ENCODE results near the gene BHLHA15. TPM values are rescaled to one million over a fixed set of nuclear protein-coding genes. Genes with fewer than 3 reads are reported as not detected.

Gene BHLHA15
- total RNA-seq, 4 donors from 2014 or later: 0.81 TPM; not detected in 3

- Histone ChIP-seq H3K36me3 (peaks cover 0 to 46% of the 10 kb centered on the region in 2 donors), H3K27ac (no peak overlapping the region), H3K4me3 (no peak overlapping the region), H3K27me3 (no peaks in the 10 kb centered on the region), H3K9me3 (no peaks in the 10 kb centered on the region), H3K4me1 (no peaks in the 10 kb centered on the region)
- ATAC-seq: no peak
- WGBS, 2 donors (ENCODE audit: low coverage in 1 of 2): 86 to 90% methylated on average over 5 to 7 of the region's 16 CpGs
- TF ChIP-seq, protein P1, sequence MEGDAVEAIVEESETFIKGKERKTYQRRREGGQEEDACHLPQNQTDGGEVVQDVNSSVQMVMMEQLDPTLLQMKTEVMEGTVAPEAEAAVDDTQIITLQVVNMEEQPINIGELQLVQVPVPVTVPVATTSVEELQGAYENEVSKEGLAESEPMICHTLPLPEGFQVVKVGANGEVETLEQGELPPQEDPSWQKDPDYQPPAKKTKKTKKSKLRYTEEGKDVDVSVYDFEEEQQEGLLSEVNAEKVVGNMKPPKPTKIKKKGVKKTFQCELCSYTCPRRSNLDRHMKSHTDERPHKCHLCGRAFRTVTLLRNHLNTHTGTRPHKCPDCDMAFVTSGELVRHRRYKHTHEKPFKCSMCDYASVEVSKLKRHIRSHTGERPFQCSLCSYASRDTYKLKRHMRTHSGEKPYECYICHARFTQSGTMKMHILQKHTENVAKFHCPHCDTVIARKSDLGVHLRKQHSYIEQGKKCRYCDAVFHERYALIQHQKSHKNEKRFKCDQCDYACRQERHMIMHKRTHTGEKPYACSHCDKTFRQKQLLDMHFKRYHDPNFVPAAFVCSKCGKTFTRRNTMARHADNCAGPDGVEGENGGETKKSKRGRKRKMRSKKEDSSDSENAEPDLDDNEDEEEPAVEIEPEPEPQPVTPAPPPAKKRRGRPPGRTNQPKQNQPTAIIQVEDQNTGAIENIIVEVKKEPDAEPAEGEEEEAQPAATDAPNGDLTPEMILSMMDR (IDR thresholded peaks at IDR 0.05): no peak
- TF ChIP-seq EP300 (IDR thresholded peaks at IDR 0.05) (no peak), POLR2AphosphoS5 (IDR thresholded peaks at IDR 0.05) (no peak), POLR2A (IDR thresholded peaks at IDR 0.05) (no peak)
These were observed 32.9 kb upstream of the BHLHA15 start for GRCh38 chr7:98178321-98178720.

DNA sequence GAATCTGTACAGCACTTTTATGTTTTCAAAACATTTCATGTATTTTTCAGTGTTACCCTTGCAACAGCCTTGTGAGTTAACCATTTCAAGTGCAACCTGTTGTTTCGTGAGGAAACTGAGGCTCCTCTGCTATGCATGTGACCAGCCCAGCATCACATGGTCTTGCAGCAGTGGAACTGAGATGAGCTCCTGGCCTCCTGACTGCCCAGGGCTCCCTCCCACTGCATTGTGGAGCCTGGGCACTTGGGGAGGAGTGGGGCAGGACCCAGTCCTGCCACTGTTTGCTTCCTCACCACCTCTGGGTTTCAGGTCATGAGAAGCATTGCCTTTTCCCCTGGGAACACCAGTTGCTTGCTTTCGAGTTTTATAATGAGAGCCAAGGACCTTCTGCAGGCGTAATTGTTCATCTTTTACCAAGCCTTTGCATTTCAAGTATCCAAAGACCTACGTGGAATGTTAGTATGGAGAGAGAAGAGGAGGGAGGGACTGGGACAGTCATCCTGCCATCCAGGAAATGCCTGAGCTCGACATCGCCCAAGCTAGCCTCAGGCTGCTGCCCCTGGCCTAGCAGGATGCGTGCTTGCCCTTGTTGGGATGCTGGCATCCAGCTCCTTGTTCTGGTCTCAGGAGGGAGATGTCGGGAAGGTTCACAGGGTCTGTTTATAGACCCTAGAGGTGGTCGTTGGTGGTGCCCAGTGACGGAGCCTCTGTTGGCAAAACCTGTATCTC lies 32.3 kb upstream of the BHLHA15 start:
- Histone ChIP-seq H3K36me3 (peaks cover 0 to 46% of the 10 kb centered on the region in 2 donors), H3K27ac (no peak overlapping the region), H3K4me1 (no peaks in the 10 kb centered on the region), H3K4me3 (no peak overlapping the region), H3K9me3 (no peaks in the 10 kb centered on the region), H3K27me3 (no peaks in the 10 kb centered on the region)
- no peak for ATAC-seq
- TF ChIP-seq EP300 (IDR thresholded peaks at IDR 0.05) (no peak), POLR2AphosphoS5 (IDR thresholded peaks at IDR 0.05) (no peak), POLR2A (IDR thresholded peaks at IDR 0.05) (no peak)
- TF ChIP-seq, protein P1 (IDR thresholded peaks at IDR 0.05): no peak
- WGBS, 2 donors (ENCODE audit: low coverage in 1 of 2): 91 to 93% methylated on average over 3 to 8 of the region's 10 CpGs

GRCh38 chr7:98180751-98181150 lies 30.5 kb upstream of the BHLHA15 start:
- no peaks in the 10 kb centered on the region for H3K4me1 ChIP-seq
- 49 to 80% methylated on average over 4 to 8 of the region's 8 CpGs for WGBS, 2 donors (ENCODE audit: low coverage in 1 of 2)
- ATAC-seq: no peak

DNA sequence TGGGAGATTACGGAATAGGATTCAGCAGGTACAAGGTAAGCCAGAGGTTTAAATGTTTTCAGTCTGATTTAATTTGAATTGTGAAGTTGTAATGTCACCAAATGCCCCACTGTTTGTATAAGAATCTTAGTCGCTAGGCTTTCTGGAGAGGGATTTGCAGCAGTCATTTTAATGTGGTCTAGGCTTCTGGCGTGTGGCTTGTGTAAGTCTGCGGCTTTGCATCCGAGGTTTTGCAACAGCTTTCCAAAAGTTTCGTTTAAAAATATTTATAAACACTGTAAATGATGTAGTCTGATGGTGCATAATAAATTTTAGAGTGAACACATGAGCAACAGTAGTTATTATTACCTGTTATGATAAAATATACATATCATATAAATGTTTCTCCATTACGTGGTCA lies 26.1 kb upstream of the BHLHA15 start:
- Histone ChIP-seq H3K27ac (no peak overlapping the region), H3K9me3 (no peaks in the 10 kb centered on the region), H3K36me3 (peaks cover 0 to 23% of the 10 kb centered on the region in 2 donors), H3K27me3 (no peaks in the 10 kb centered on the region), H3K4me3 (no peak overlapping the region), H3K4me1 (peaks cover 0 to 3% (median 0%) of the 10 kb centered on the region in 3 donors)
- no peak for ATAC-seq
- TF ChIP-seq POLR2AphosphoS5 (IDR thresholded peaks at IDR 0.05) (no peak), POLR2A (IDR thresholded peaks at IDR 0.05) (no peak), EP300 (IDR thresholded peaks at IDR 0.05) (no peak)
- TF ChIP-seq, protein P1 (IDR thresholded peaks at IDR 0.05): no peak
- WGBS, 2 donors (ENCODE audit: low coverage in 1 of 2): 91 to 92% methylated on average over 7 of the region's 7 CpGs

More at GRCh38 chr7:98180751-98181150, 30.5 kb upstream of the BHLHA15 start:
- no peaks in the 10 kb centered on the region for H3K9me3 ChIP-seq
- TF ChIP-seq, protein P1 (IDR thresholded peaks at IDR 0.05): no peak
- TF ChIP-seq POLR2AphosphoS5 (IDR thresholded peaks at IDR 0.05) (no peak), POLR2A (IDR thresholded peaks at IDR 0.05) (no peak)
- H3K27me3 ChIP-seq: no peaks in the 10 kb centered on the region
- no peak overlapping the region for H3K4me3 ChIP-seq
- H3K27ac ChIP-seq: no peak overlapping the region
- peaks cover 0 to 29% of the 10 kb centered on the region in 2 donors for H3K36me3 ChIP-seq

Data from gastroesophageal sphincter (tissue), 4 donors.